ENCODE data around the gene LRRC63. TPM values are rescaled to one million over a fixed set of nuclear protein-coding genes. Genes with fewer than 3 reads are reported as not detected.

Gene LRRC63
- total and polyA plus RNA-seq, 9 of the 15 experiments (the other 6 are each of a cell fraction or from before 2014, with no cell fraction given): 0.07 to 0.41 (median 0.24) TPM; not detected in 1

- TF ChIP-seq CHAMP1 (IDR thresholded peaks at IDR 0.05) (peak; percentile 60; the same call in 1 of the 2 replicates), ZKSCAN8 (CRISPR knock-in tag; IDR thresholded peaks at IDR 0.05) (peak; percentile 73; the same call in 1 of the 2 replicates), ARID1B (IDR thresholded peaks at IDR 0.05) (peak; percentile 58), NR2C1 (IDR thresholded peaks at IDR 0.05) (no peak), NR2C1 (tag; IDR thresholded peaks at IDR 0.05) (no peak), MAFF (IDR thresholded peaks at IDR 0.05; ENCODE audit: low read length) (peak; percentile 71; the same call in 1 of the 2 replicates), BCL6 (CRISPR knock-in tag; IDR thresholded peaks at IDR 0.05) (no peak), MEIS2 (IDR thresholded peaks at IDR 0.05; ENCODE audit: partially characterized antibody) (peak; percentile 24), MXD1 (CRISPR knock-in tag; IDR thresholded peaks at IDR 0.05; ENCODE audit: borderline replicate concordance, poor library complexity, severe bottlenecking) (no peak), SMARCE1 (IDR thresholded peaks at IDR 0.05) (0 out of 2 replicates have a peak, but pooled peaks have one; percentile 17), TBP (optimal IDR thresholded peaks at IDR 0.05; ENCODE audit: low read depth, low read length) (peak; percentile 32), ZHX1 (conservative IDR thresholded peaks at IDR 0.05; ENCODE audit: low read length) (no peak), ZNF175 (CRISPR knock-in tag; IDR thresholded peaks at IDR 0.05; ENCODE audit: low read depth) (no peak), C11orf30 (IDR thresholded peaks at IDR 0.05; ENCODE audit: low read depth) (peak; percentile 86), LEF1 (IDR thresholded peaks at IDR 0.05) (peak; percentile 59; the same call in 1 of the 2 replicates), PTRF (tag; IDR thresholded peaks at IDR 0.05) (no peak), TBL1XR1 (IDR thresholded peaks at IDR 0.05; ENCODE audit: low read length in 2 of 2) (no peak), ZNF785 (CRISPR knock-in tag; IDR thresholded peaks at IDR 0.05) (no peak), TAF9B (IDR thresholded peaks at IDR 0.05; ENCODE audit: partially characterized antibody) (peak; percentile 34), HMG20A (CRISPR knock-in tag; conservative IDR thresholded peaks at IDR 0.05) (no peak), SRSF9 (IDR thresholded peaks at IDR 0.05; ENCODE audit: borderline replicate concordance, low read depth, low read length) (no peak), OTX1 (CRISPR knock-in tag; IDR thresholded peaks at IDR 0.05) (no peak), ZNF764 (CRISPR knock-in tag; IDR thresholded peaks at IDR 0.05; ENCODE audit: low read depth) (no peak), RFX1 (IDR thresholded peaks at IDR 0.05) (no peak), HIVEP1 (CRISPR knock-in tag; IDR thresholded peaks at IDR 0.05) (no peak), EHMT2 (IDR thresholded peaks at IDR 0.05) (peak; percentile 60; the same call in 1 of the 2 replicates), ZC3H11A (IDR thresholded peaks at IDR 0.05; ENCODE audit: low read depth, low read length) (no peak), PTTG1 (tag; IDR thresholded peaks at IDR 0.05; ENCODE audit: low read depth) (no peak)
Measured at GRCh38 chr13:46281779-46282178, 70.1 kb downstream of the LRRC63 start (continued).

All from K562 (cell line).